Body of pancreas (tissue), 4 donors: ENCODE measurements around the gene CREB5.

Source experiments
- POLR2A ChIP-seq, 3 donors: fragments of 450-650 bp; IDR thresholded peaks; one replicate each; pipeline ENCODE4 v1.6.1; 2016; ENCODE audit warnings: antibody characterized with exemption in 3 of 3, mild to moderate bottlenecking in 2 of 3
- TF ChIP-seq, protein P1 (sequence below), 7 experiments: fragments of 450-650 bp in 4 of 7; fragments of 200-600 bp in 3 of 7; sonication (generic) in 3 of 7; IDR thresholded peaks; one replicate each; pipeline ENCODE4 v1.5.1; 2016 to 2019; ENCODE audit warnings: antibody characterized with exemption in 7 of 7

DNA sequence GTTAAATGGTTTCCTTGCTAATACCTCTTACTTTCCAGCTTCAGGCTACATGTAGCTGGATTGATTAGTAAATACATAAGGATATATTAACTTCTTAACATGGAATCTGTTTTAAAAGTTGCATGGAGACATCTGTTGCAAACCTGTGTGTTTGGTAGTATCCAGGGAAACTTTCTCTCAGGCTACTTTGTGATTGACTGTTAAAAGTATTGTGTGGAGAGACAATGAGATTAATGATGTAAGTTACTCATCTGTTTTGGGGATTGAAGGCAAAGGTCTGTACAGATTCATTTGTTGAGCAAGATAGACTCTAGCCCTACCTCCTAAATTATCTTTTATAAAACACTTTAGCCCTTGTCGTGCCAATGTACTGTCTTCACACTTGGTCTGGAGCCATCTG lies 6.6 kb downstream of the CREB5 start:
- TF ChIP-seq, protein P1, sequence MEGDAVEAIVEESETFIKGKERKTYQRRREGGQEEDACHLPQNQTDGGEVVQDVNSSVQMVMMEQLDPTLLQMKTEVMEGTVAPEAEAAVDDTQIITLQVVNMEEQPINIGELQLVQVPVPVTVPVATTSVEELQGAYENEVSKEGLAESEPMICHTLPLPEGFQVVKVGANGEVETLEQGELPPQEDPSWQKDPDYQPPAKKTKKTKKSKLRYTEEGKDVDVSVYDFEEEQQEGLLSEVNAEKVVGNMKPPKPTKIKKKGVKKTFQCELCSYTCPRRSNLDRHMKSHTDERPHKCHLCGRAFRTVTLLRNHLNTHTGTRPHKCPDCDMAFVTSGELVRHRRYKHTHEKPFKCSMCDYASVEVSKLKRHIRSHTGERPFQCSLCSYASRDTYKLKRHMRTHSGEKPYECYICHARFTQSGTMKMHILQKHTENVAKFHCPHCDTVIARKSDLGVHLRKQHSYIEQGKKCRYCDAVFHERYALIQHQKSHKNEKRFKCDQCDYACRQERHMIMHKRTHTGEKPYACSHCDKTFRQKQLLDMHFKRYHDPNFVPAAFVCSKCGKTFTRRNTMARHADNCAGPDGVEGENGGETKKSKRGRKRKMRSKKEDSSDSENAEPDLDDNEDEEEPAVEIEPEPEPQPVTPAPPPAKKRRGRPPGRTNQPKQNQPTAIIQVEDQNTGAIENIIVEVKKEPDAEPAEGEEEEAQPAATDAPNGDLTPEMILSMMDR (IDR thresholded peaks at IDR 0.05): no peak
- no peak for TF ChIP-seq POLR2A (IDR thresholded peaks at IDR 0.05)
